Activated CD8-positive, alpha-beta memory T cell treated with anti-CD3 and anti-CD28 coated beads for 24 hours (primary cell): Measurements from ENCODE around the gene LINGO4.
"Not testable (repeated sequence)": the region's sequence is repeated elsewhere in the genome, so short reads cannot be mapped to it uniquely, and the experiment has no call there.

Experiments
- DNase-seq: peaks from one replicate; pipeline ENCODE4 v3.0.0-alpha.2; 2020

LINGO4 gene

GRCh38 chr1:151777317-151777716 lies 27.9 kb downstream of the LINGO4 start:
- no peak for DNase-seq

GRCh38 chr1:151776665-151777062 lies 28.6 kb downstream of the LINGO4 start:
- DNase-seq = no peak

GRCh38 chr1:151775894-151776664 lies 29.1 kb downstream of the LINGO4 start:
- DNase-seq = no peak

- no peak for DNase-seq
These were observed 30.8 kb downstream of the LINGO4 start for GRCh38 chr1:151774256-151774922.

DNA sequence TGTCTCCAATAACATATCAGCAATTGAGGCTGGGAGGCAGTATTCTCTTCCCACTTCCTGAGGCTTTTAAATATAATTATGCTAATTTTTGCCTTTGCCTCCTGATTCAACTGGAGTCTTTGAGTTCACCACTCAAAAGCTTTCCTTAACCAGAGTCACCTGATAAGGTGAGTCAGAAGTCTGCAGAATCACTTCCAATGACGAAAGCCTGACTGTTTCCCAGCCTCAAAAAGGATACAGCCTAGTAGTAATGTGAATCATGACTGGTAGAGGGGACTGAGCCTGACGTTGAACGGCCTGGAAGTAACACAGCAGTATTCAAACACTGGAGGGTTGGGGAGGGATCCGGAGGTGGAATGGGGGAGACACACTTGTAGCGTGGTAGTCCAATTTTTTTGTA lies 31.5 kb downstream of the LINGO4 start:
- DNase-seq = no peak

DNA sequence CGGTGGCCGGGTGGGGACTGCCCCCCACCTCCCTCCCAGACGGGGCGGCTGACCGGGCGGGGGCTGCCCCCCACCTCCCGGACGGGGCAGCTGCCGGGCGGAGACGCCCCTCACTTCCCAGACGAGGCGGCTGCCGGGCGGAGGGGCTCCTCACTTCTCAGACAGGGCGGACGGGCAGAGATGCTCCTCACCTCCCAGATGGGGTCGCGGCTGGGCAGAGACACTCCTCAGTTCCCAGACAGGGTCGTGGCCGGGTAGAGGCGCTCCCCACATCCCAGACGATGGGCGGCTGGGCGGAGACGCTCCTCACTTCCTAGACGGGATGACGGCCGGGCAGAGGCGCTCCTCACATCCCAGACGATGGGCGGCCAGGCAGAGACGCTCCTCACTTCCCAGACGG lies 35.9 kb downstream of the LINGO4 start:
- DNase-seq = not testable (repeated sequence)

- not testable (repeated sequence) for DNase-seq
These were observed 36.7 kb downstream of the LINGO4 start for GRCh38 chr1:151768351-151769066.

DNA sequence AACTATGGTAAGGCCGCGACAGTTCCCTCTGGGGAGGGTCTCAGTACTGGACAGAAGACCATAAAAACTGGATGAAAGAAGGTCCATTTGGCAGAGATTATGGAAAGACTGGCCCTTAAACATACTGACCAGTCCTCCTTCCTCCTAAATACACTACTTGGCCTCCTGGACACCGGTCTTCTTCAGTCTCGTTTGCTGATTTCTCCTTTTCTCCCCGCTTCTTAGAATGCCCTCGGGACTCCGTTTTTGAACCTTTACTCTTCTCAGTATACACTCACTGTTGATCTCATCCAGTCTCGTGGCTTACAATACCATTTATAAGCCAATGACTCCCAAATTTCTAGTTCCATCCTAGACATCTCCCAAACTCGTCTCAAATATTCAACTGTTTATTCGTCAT lies 41.2 kb downstream of the LINGO4 start:
- DNase-seq = no peak

GRCh38 chr1:151762941-151763921 lies 42.0 kb downstream of the LINGO4 start, which contains the start of gene MRPL9:
TSS of gene MRPL9 (minus strand) at chr1:151763496. CDS start at chr1:151763479, 17 bp downstream.
- DNase-seq = peak; percentile 93

DNA sequence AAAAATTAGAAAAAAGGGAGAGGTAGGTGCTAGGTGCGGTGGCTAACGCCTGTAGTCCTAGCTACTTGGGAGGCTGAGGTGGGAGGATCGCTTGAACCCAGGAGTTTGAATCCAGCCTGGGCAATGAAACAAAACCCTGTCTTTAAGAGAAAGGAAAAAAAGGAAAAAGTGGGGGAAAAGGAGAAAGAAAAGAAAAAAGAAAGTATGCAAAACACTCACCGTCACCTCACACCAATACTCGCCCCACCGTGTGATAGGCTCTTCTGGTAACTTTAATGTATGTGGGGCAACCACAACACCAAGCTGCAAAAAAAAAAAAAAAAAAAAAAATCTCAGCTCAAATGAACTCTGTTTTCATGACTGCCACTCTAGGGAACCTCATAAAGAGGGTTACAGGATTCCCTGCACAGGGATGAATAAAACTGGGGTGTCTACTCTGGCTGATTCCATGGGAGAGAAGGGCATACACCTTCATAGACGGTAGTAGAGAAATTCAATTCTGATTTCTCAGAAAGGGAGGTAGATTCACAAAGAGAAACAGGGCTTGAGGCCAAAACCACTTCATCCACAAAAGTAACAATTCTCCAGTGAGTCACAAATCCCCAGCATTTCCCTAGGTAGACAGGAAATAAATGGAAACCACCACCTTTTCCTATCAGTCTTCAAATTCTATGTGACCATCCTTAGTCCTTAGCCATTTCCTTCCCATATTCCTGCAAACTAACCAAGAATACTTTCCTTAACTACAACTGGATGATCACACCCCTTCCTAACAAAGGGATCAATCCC lies 44.4 kb downstream of the LINGO4 start:
- DNase-seq = no peak

GRCh38 chr1:151759241-151759640 lies 46.0 kb downstream of the LINGO4 start:
- DNase-seq = no peak

GRCh38 chr1:151756291-151756690 lies 48.9 kb downstream of the LINGO4 start:
- no peak for DNase-seq
